Activated T-cell treated with anti-CD3 and anti-CD28 coated beads, Interleukin-2, amount 50 U/mL, for 72 hours (primary cell): ENCODE measurements around the gene MOXD1. TPM values are rescaled to one million over a fixed set of nuclear protein-coding genes. Genes with fewer than 3 reads are reported as not detected.

ENCODE experiments used
- ATAC-seq, 2 donors: fragments of 150-1000 bp; cut with Tn5 transposase; replicated peaks in 1 of 2; 2 replicates each; pipeline ENCODE4 v1.10.0; 2021; ENCODE audit warnings: moderate library complexity in 2 of 2, mild to moderate bottlenecking in 1 of 2
- DNase-seq, 2 donors: peaks; one replicate each; pipeline ENCODE4 v3.0.0; 2021 to 2022; ENCODE audit warnings: mixed read lengths in 1 of 2
- H3K27ac Mint-ChIP-seq: one replicate; pipeline ENCODE4 v1.8.0; 2022; ENCODE audit warnings: mild to moderate bottlenecking, moderate library complexity, mixed read lengths
- H3K27me3 Mint-ChIP-seq: one replicate; pipeline ENCODE4 v1.8.0; 2022; ENCODE audit warnings: low read depth, mixed read lengths
- H3K36me3 Mint-ChIP-seq, 2 donors: one replicate each; pipeline ENCODE4 v1.8.0; 2022; ENCODE audit warnings: mixed read lengths in 2 of 2, mild to moderate bottlenecking in 1 of 2; ENCODE audit not compliant: insufficient read depth in 2 of 2
- H3K4me1 Mint-ChIP-seq: one replicate; pipeline ENCODE4 v1.8.0; 2022; ENCODE audit warnings: low read depth, mixed read lengths
- H3K4me3 Mint-ChIP-seq, 2 donors: one replicate each; pipeline ENCODE4 v1.8.0; 2022; ENCODE audit warnings: mild to moderate bottlenecking in 2 of 2, mixed read lengths in 2 of 2, moderate library complexity in 2 of 2
- H3K9me3 Mint-ChIP-seq, 2 donors: one replicate each; pipeline ENCODE4 v1.8.0; 2022; ENCODE audit warnings: mixed read lengths in 2 of 2
- total RNA-seq, 2 donors: library from RNA; stranded (reverse); gene quantifications; one replicate each; pipeline ENCODE4 v1.2.3, GENCODE V29; 2022

The MOXD1 gene
- total RNA-seq, 2 donors from 2014 or later: not detected

DNA sequence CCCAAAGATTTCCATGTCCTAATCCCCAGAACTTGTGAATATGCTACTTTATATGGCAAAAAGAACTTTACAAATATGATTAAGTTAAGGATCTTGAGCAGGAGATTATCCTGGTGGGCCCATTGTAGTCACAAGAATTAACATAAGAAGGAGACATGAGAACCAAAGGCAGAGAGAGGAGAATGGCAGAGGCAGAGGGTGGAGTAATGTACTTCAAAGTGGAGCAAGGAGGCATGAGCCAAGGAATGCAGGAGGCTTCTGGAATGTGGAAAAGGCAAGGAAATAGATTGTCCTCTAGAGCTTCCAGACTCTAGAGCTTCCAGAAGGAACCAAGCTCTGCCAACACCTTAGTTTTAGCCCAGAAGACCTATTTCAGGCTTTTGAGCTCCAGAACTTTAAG, 147.4 kb downstream of the MOXD1 start:
- DNase-seq: no peak
- no peak for ATAC-seq
- Mint-ChIP-seq H3K4me3 (no peak overlapping the region), H3K36me3 (no peaks in the 10 kb centered on the region), H3K27me3 (peaks cover 25% of the 10 kb centered on the region), H3K9me3 (no peaks in the 10 kb centered on the region), H3K4me1 (no peaks in the 10 kb centered on the region), H3K27ac (no peak overlapping the region)

DNA sequence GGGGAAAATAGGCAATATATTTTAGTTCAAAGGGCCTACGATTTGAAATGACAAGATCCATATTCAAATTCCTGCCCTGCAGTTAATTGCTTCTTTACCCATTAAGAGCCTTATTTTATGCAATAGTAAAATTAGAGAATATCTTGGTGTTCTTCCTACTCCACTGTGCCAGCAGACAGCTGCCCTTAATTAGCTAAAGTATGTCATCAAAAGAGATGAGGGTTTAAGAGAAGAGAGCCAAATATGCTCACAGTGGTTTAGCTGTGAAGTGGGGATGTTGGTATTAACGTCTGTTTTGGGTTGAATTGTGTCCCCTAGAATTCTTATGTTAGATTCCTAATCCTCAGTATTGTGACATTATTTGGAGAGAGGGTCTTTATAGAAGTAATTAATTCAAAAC, 148.1 kb downstream of the MOXD1 start:
- Mint-ChIP-seq H3K4me1 (no peaks in the 10 kb centered on the region), H3K27me3 (peaks cover 24% of the 10 kb centered on the region), H3K27ac (no peak overlapping the region), H3K4me3 (no peak overlapping the region), H3K9me3 (no peaks in the 10 kb centered on the region), H3K36me3 (no peaks in the 10 kb centered on the region)
- no peak for ATAC-seq
- DNase-seq: no peak

DNA sequence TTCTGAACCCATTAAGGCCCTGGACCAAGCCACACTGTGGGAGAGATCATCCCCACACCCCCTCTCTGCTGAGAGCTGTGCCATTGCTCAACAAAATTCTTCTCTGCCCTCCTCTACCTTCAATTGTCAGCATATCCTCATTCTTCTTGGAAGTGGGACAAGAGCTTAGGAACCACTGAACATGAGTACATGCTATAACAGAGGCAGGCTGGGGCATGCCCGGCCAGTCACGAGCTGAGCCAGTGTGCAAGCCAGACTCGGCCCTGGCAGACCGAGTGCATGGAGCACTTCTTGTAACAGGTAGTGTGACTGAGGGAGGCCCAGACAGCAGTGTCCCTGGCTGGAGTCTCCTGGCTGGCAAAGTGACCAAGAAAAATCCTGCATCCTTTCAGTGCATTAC, 149.2 kb downstream of the MOXD1 start:
- H3K9me3 Mint-ChIP-seq: no peaks in the 10 kb centered on the region
- no peaks in the 10 kb centered on the region for H3K4me1 Mint-ChIP-seq
- H3K27ac Mint-ChIP-seq: no peak overlapping the region
- H3K4me3 Mint-ChIP-seq: no peak overlapping the region
- DNase-seq: no peak
- no peak for ATAC-seq
- H3K27me3 Mint-ChIP-seq: peaks cover 25% of the 10 kb centered on the region
- no peaks in the 10 kb centered on the region for H3K36me3 Mint-ChIP-seq

DNA sequence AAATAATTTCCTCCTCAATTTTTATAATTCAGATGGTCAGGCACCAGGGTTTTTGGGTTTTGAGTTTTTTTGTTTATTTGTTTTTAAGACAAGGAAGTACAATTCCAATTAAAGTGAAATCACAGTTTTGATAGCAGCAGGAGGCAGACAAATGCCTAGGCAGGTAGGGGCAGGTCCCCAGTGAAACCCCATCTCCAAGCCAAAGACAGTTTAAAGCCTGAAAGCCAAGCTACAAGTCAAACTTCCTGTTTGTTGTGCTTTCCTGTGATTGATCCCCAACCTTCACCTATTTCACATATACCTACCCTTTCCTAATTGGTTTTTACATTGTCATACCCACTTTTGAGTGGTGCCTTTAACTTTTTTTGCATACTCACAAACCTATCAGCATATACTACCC, 149.6 kb downstream of the MOXD1 start:
- no peak overlapping the region for H3K4me3 Mint-ChIP-seq
- peaks cover 25% of the 10 kb centered on the region for H3K27me3 Mint-ChIP-seq
- no peaks in the 10 kb centered on the region for H3K4me1 Mint-ChIP-seq
- H3K36me3 Mint-ChIP-seq: no peaks in the 10 kb centered on the region
- no peak overlapping the region for H3K27ac Mint-ChIP-seq
- DNase-seq (no peak), ATAC-seq (no peak)
- no peaks in the 10 kb centered on the region for H3K9me3 Mint-ChIP-seq

DNA sequence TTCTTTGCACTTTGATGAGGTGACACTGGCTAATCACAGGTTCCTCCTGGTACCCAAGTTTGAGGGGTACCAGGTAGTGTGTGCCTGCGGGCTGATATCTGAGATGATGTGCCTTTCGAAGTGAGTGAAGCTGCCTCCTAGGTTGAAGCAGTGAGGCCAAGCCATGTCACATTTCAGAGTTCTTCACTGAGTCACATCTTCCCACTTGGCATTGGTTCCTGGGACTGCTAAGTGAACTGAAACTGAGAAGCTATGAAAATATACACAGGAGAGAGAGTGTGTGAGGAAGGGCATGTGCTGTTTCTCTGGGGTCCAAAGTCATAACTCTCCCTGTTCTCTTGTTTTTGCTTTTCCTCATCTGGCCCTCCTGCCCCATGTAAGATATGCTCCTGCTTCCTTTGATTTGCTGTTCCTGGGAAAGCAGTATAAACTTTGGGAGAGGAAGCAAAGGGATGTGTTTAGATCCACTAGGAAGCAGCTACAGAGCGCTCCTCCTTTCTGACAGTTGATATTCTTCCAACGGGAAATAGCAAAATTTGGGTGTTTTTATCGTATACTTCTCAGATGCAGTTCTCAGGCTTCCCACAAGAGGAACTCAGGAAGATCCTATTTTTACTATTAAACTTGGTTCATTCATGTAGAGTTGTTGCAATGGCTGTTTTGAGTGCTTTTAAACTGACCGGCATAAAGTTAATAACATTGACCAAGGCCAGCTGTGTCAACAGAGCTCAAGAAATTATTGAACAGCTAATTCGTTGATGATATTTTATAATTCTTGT, 153.7 kb downstream of the MOXD1 start:
- no peak for ATAC-seq
- H3K36me3 Mint-ChIP-seq: no peaks in the 10 kb centered on the region
- no peak for DNase-seq
- H3K9me3 Mint-ChIP-seq: no peaks in the 10 kb centered on the region
- no peak overlapping the region for H3K4me3 Mint-ChIP-seq
- peaks cover 14% of the 10 kb centered on the region for H3K27me3 Mint-ChIP-seq
- H3K4me1 Mint-ChIP-seq: no peaks in the 10 kb centered on the region
- no peak overlapping the region for H3K27ac Mint-ChIP-seq

DNA sequence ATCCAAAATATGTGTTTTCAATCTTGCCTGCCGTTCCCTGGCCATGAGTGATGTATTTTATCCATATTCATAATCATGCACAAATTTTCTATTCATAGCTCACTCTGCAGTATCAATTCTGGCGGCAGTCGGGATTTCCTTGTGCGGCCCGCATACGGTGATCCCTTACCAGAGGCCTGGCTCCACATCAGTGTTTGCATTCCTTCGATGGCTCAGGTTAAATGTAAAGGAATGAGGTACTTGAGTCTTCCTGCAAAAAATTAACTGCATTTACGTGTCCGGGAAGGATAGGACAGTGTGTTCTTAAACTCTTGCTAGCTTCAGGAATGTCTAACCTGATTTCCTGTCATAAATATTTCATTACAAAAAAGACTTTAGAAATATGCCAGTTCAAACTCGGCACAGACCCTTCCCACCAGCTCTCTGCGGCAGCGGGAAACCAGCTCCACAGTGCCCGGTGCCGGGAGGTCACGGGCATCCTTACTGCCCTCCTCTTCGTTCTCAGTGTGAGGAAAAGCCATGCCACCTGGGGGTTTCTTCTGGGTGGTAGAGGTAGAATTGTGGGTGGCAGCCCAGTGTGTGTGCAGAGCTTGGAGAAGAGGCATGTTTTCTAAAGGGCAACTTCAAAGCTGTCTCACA, 154.5 kb downstream of the MOXD1 start:
- Mint-ChIP-seq H3K27me3 (peaks cover 8% of the 10 kb centered on the region), H3K27ac (no peak overlapping the region), H3K4me3 (no peak overlapping the region), H3K9me3 (no peaks in the 10 kb centered on the region), H3K36me3 (no peaks in the 10 kb centered on the region), H3K4me1 (no peaks in the 10 kb centered on the region)
- no peak for DNase-seq
- no peak for ATAC-seq

DNA sequence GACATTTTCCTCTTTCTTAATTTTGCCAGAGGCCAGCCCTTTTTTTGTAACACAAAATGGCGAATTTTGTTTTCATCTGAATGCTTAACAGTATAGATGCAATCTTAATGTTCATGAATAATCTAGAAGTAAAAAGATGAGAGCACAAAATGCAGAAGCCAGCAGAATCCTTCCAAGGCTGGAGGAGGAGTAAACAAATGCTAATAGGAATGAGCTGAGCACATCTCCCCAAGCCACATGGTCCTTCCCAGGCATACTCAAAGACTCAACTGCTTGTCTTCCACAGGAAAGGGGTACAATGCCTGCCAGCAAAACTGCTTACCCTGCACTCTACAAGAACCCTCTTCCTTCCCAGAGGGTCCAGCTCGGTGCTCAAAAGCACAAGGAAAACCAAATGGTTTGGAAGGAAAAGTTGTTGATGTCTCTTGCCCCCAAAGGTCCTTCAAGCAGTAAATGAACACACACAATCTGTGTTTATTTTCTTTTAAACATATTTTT, 155.1 kb downstream of the MOXD1 start:
- Mint-ChIP-seq H3K9me3 (no peaks in the 10 kb centered on the region), H3K27ac (no peak overlapping the region), H3K36me3 (no peaks in the 10 kb centered on the region), H3K27me3 (peaks cover 8% of the 10 kb centered on the region), H3K4me3 (no peak overlapping the region), H3K4me1 (no peaks in the 10 kb centered on the region)
- DNase-seq: no peak
- ATAC-seq: no peak

Other genes with a start within 250 kb of the MOXD1 start
- gene STX7, start 111.6 kb upstream of the MOXD1 start, total RNA-seq: 10 to 100 TPM; 10.6 to 15.3 TPM
- not detected for gene TAAR9, start 136.8 kb upstream of the MOXD1 start, total RNA-seq
- gene TAAR8, start 151.2 kb upstream of the MOXD1 start, total RNA-seq: not detected
- gene TAAR6, start 168.8 kb upstream of the MOXD1 start, total RNA-seq: not detected
- not detected for gene TAAR5, start 188.3 kb upstream of the MOXD1 start, total RNA-seq
- gene TAAR2, start 222.8 kb upstream of the MOXD1 start, total RNA-seq: not detected